ENCODE results near the gene HHATL.

The HHATL gene

DNA sequence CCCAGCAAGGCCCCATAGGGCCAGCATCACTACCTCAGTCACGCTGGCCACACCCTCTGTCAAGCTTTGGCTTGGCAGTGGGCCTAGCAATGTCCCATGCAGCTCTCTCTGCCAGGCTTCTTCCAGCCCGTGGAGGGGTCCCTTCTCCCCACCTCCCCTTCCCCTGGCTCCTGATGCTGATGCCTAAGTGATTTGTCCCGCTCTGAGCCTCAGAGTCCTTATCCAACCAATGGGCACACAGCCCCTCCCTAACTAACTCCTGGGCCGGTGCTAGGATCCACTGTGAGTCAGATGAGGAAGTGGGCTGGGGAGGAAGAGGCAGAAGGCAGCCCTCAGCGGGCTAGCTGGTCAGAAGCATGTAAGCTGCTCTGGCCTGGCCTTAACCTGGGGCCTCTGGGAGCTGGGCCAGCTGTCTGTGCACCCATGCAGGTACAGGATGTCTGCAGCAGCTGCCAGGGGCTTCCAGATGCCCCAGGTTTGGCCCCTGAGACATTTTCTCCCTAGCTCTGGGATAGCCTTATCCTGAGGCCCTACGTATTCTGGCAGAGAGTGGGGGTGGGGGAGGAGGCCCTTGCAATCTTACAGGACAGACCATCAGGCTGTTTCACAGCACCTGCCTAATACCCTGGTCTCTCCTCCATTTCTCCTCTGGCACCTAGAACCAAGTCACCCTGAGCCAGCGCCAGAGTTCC lies 49.8 kb downstream of the HHATL start:
- peak; percentile 32 for DNase-seq (ENCODE audit: low read depth, low spot score)

DNA sequence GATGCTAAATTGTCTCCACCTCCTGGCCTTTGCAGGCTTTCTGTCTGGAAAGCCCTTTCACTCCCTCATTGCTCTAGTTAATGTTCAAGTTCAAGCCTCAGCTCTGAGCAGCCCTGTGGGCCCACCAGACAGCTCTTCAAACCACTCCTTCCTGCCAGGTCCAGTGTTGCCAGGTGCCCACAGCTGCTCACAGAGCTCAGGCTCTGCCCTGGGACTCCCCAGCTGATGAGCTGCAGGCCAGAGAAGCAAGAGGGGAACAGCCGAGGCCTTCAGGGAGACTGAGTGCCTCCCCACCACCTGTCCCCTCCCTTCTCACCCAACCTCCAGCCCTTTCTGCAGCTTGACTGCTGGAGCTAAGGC lies 50.4 kb downstream of the HHATL start:
- no peak for DNase-seq (ENCODE audit: low read depth, low spot score)

DNA sequence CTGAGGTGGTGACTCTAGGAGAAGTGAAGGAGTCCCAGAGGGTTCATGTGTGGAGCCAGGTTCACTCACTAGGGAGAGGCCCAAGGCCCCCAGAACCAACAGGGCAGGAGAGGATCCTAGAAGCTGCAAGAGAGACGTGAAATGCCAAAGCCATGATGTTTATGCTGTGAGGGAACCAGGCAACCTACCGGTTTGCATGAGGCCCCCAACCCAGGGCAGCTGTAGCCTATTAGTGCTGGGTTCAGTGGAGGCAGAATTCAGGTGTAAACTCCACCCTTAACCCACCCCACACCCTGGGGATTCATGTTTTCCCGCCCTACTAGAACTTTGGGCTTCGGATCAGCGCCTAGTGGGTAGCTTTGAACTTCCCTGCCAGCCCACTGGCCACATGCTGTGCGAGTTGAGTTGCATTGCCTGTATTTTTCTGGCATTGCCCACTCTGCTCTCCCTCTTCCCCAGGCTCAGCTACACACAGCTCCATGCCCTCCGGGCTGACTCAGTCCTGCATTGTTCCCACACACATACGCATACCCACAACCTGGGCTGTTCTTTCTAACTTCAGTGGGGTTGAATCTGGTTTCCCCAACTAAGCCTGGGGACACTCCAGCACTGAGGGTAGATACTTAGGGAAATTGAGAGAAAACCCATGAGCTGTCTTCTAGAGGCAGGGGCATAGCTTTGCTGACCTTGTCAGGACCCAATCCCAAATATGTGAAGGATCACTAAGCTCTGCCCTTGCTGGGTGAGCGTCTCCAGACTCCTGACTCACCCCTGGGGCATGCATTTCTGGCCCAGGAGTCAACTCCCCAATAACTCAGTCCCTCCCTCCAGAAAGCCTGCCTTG lies 51.1 kb downstream of the HHATL start:
- no peak for DNase-seq (ENCODE audit: low read depth, low spot score)

DNA sequence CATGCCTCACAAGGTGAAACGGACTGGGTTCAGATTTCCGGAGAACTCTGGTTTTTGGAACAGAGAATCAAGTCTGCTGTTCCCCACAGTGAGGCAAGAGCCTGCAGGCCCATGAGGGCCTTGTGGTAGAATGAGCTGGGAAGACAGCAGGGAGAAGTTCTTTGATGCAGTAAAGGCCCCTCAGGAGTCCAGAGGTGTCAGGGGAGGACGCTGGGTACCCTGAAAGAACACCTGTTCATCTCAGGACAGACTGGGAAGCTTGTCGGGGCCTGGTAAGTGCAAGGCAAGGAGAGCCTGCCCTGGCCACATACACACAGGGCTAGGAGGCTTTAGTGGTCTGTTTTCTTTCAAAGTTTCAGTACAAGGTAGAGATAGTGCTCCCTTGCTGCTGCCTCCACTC lies 52.8 kb downstream of the HHATL start:
- DNase-seq (ENCODE audit: low read depth, low spot score): no peak

DNA sequence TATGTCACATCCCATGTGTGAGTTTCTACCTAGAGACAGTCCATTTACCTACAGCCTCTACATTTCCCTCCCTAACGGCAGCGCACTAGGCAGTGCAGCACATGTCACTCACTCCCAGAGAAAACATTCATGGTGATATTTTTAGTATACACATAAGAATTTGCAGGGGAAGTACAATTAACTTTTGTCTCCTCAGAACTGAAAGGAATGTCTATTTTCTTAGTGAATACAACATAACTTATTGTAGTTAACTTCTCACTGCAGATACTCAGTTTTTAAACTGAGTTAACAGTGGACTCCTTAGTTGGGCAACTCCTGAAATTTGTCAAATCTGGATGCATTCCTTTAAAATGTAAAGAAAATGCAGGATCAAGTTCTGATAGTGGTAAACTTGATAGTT lies 53.6 kb downstream of the HHATL start:
- no peak for DNase-seq (ENCODE audit: low read depth, low spot score)

DNA sequence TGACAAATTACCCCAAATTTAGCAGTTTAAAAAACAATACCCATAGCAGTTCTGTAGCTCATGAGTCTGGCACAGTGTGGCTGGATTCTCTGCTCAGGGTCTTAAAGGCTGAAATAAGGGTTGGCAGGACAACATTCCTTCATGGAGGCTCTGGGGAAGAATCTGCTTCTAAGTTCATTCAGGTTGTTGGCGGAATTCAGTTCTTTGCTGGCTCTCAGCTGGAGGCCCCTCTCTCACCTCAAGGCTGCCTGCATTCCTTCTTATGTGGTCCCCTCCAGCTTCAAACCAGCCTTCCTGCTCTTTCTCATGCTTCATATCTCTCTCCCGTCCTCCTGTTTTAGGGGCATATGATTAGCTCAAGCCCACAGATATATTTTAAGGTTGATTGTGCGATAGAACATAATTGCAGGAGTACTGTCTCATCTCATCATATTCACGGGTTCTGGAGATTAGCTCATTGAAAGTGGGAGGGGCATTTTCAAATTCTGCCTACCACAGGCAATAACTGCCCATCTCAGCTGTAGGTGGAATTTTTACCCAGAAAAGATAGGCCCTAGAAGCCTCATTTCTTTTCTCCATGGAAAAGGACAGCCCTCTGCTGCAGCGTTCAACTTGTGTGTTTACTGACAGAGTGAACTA lies 54.7 kb downstream of the HHATL start:
- DNase-seq (ENCODE audit: low read depth, low spot score): no peak

Measured in smooth muscle cell of the brain vasculature (primary cell).